ENCODE measurements around the gene ZNF649.

DNA sequence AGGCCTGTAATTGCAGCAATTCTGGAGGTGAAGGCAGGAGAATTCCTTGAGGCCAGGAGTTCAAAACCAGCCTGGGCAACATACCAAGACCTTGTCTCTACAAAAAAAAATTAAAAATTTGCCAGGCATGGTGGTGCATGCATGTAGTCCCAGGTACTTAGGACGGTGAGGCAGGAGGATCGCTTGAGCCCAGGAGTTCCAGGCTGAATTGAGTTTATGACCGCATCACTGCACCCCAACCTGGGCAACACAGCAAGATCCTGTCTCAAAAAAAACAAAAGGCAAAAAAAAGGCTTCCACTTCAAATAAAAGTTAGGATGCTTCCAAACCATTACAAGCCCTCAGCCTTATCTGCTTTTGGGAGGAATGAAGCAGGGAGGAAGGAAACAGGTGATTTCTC is 22.3 kb downstream of the ZNF649 start:
- TF ChIP-seq EZH2 (IDR thresholded peaks at IDR 0.05; ENCODE audit: low read depth) = no peak
- no peak for TF ChIP-seq CTCF (conservative IDR thresholded peaks at IDR 0.05)

Data from PC-9 (cell line).